DOHH2 (cell line): ENCODE data around the gene RAB22A.

Experiments
- EZH2phosphoT487 ChIP-seq: fragments of 200-600 bp; sonication (generic); IDR thresholded peaks from 2 replicates; pipeline ENCODE4 v1.6.1; 2017; ENCODE audit warnings: borderline replicate concordance, mild to moderate bottlenecking, antibody characterized with exemption, low read length, moderate library complexity, mixed read lengths
- TF ChIP-seq, protein P1 (sequence below): fragments of 200-600 bp; sonication (generic); IDR thresholded peaks from one replicate; pipeline ENCODE4 v1.5.1; 2014; ENCODE audit warnings: antibody characterized with exemption, mild to moderate bottlenecking, low read depth, low read length; ENCODE audit not compliant: poor library complexity, severe bottlenecking

DNA sequence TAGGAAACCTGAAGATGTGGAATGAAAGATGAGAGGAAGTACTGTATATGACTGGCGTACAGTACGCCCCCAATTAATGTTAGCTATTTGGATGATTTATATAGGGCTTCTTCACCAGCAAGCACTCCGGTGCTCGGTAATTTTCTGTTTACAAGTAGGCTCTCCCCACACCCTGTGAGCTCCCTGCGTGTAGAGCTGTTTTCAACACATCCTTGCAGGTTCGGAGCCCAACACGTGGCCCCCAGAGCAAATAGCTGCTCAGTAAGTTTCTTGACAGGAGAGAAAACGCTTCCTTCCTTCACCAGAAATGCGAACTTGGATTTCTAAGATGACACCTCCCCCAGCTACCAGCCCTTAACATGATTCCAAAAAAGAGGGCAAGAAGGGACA lies 1.2 kb upstream of the RAB22A start:
- TF ChIP-seq, protein P1, sequence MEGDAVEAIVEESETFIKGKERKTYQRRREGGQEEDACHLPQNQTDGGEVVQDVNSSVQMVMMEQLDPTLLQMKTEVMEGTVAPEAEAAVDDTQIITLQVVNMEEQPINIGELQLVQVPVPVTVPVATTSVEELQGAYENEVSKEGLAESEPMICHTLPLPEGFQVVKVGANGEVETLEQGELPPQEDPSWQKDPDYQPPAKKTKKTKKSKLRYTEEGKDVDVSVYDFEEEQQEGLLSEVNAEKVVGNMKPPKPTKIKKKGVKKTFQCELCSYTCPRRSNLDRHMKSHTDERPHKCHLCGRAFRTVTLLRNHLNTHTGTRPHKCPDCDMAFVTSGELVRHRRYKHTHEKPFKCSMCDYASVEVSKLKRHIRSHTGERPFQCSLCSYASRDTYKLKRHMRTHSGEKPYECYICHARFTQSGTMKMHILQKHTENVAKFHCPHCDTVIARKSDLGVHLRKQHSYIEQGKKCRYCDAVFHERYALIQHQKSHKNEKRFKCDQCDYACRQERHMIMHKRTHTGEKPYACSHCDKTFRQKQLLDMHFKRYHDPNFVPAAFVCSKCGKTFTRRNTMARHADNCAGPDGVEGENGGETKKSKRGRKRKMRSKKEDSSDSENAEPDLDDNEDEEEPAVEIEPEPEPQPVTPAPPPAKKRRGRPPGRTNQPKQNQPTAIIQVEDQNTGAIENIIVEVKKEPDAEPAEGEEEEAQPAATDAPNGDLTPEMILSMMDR = no peak
- TF ChIP-seq EZH2phosphoT487 = no peak
